Karpas-422 (cell line): Measurements from ENCODE around the gene ADCY4. TPM values are rescaled to one million over a fixed set of nuclear protein-coding genes. Genes with fewer than 3 reads are reported as not detected.
A peak's percentile ranks its signal among the peaks of the same experiment; 100 is the strongest.

Experiments
- DNase-seq: peaks from one replicate; pipeline ENCODE4 v3.0.0-alpha.2; 2015
- H2AFZ ChIP-seq: fragments of 200-600 bp; sonication (generic); 2 replicates; pipeline ENCODE4 v1.6.1; 2014; ENCODE audit warnings: antibody characterized with exemption, low read length, mixed read lengths
- H3K27ac ChIP-seq: fragments of 200-600 bp; sonication (generic); 2 replicates; pipeline ENCODE4 v1.5.1; 2014; ENCODE audit warnings: mild to moderate bottlenecking, low read length, moderate library complexity
- H3K27me3 ChIP-seq: fragments of 200-600 bp; sonication (generic); 2 replicates; pipeline ENCODE4 v1.6.1; 2014; ENCODE audit warnings: low read length, mixed read lengths
- H3K36me3 ChIP-seq: fragments of 200-600 bp; sonication (generic); 2 replicates; pipeline ENCODE4 v1.6.1; 2014; ENCODE audit warnings: low read length, mixed read lengths; ENCODE audit not compliant: insufficient read depth
- H3K4me1 ChIP-seq: fragments of 200-600 bp; sonication (generic); 2 replicates; pipeline ENCODE4 v1.6.1; 2014; ENCODE audit warnings: mild to moderate bottlenecking, low read length, mixed read lengths
- H3K4me2 ChIP-seq: fragments of 200-600 bp; sonication (generic); 2 replicates; pipeline ENCODE4 v1.6.1; 2014; ENCODE audit warnings: low read length, low read depth, mild to moderate bottlenecking; ENCODE audit not compliant: poor library complexity, severe bottlenecking
- H3K4me3 ChIP-seq: fragments of 200-600 bp; sonication (generic); 2 replicates; pipeline ENCODE4 v1.5.1; 2014; ENCODE audit warnings: mild to moderate bottlenecking, antibody characterized with exemption, low read length, mixed read lengths
- H3K79me2 ChIP-seq: fragments of 200-600 bp; sonication (generic); 2 replicates; pipeline ENCODE4 v1.6.1; 2014; ENCODE audit warnings: mild to moderate bottlenecking, low read length, mixed read lengths
- H3K9ac ChIP-seq: fragments of 200-600 bp; sonication (generic); 2 replicates; pipeline ENCODE4 v1.6.0; 2014; ENCODE audit warnings: low read length
- H3K9me2 ChIP-seq: fragments of 200-600 bp; sonication (generic), shearing (Covaris generic); replicated peaks from 2 replicates; pipeline ENCODE4 v1.6.0; 2014; ENCODE audit warnings: mild to moderate bottlenecking, low read length, moderate library complexity; ENCODE audit not compliant: insufficient read depth
- H3K9me3 ChIP-seq: fragments of 300-700, 200-600 bp; sonication (generic); 2 replicates; pipeline ENCODE4 v1.6.1; 2014; ENCODE audit warnings: low read length, mixed read lengths
- H4K20me1 ChIP-seq: fragments of 200-600 bp; sonication (generic); 2 replicates; pipeline ENCODE4 v1.6.1; 2014; ENCODE audit warnings: mild to moderate bottlenecking, antibody characterized with exemption, low read length, low read depth; ENCODE audit not compliant: insufficient read depth
- total RNA-seq: library from RNA; depleted of rRNA; stranded (reverse); fragments of >200 nt; shearing (Covaris generic); gene quantifications from 2 replicates; pipeline ENCODE4 v1.2.3, GENCODE V29; 2014; ENCODE audit warnings: low replicate concordance

Gene ADCY4
- total RNA-seq, 1 experiment from 2014 or later = 0.07 TPM

DNA sequence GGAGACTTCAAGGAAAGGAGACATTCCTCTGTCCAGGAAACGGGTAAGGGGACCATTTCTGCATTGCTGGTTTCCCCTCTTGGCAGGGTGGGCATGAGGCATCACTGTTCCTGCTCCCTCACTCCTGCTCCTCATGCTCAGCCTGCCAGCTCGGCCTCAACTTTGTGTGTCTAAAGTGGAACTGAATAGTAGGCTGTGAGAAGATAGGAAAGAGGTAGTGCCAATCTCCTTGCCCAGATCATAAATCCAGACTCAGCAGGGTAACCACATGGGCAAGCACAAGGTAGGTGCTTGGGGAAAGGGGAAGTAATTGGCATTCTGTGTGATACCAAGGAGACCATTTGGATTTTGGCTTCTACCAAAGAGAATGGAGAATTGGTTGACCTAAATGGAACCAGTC lies 21.0 kb downstream of the ADCY4 start:
- Histone ChIP-seq H2AFZ (no peak overlapping the region), H3K4me1 (peaks cover 29% of the 10 kb centered on the region), H4K20me1 (peaks cover 8% of the 10 kb centered on the region; the same call in 1 of the 2 replicates), H3K36me3 (peaks cover 10% of the 10 kb centered on the region; the same call in 1 of the 2 replicates), H3K27me3 (no peaks in the 10 kb centered on the region), H3K4me2 (no peak overlapping the region), H3K9me3 (no peaks in the 10 kb centered on the region), H3K9me2 (no peaks in the 10 kb centered on the region), H3K4me3 (no peak overlapping the region), H3K27ac (no peak overlapping the region), H3K79me2 (peaks cover 4% of the 10 kb centered on the region; the same call in 1 of the 2 replicates), H3K9ac (no peak overlapping the region)
- DNase-seq = no peak

DNA sequence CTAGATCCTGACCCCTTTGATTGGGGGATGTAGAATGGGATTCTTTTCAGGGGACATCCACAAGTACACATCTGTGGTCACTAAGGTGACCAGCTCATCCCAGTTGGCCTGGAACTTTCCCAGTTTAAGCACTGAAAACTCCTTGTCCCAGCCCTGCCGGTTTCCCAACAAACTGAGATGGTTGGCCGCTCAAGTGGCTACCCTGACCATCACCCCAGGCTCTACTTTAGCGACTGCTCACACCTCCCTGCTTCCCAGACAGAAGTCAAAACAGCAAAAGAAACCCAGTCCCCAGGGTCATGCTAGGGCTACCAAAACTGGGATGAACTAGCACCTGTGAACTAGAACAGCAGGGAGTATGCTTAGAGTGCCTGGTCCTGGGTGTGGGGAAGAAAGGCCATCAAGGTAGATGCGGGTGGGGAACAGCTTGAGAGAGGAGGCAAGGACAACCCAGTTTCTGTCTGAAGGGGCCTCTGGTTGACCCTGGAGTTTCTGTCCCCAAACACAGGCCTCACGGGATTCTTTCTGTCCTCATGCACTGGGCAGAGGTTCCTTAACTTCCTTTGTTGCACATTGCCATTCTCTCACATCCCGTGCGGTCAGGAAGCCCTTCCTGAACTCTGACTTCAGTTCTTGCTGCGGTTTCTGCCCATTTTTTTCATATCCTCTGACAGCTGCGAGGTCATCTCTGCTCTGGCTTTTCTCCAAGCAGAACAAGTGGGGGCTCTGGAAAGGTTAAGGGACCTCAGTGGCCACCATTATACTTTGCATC lies 21.9 kb downstream of the ADCY4 start:
- no peaks in the 10 kb centered on the region for H3K9me3 ChIP-seq
- no peak for DNase-seq
- H3K4me2 ChIP-seq = peak overlapping the region; percentile 67

DNA sequence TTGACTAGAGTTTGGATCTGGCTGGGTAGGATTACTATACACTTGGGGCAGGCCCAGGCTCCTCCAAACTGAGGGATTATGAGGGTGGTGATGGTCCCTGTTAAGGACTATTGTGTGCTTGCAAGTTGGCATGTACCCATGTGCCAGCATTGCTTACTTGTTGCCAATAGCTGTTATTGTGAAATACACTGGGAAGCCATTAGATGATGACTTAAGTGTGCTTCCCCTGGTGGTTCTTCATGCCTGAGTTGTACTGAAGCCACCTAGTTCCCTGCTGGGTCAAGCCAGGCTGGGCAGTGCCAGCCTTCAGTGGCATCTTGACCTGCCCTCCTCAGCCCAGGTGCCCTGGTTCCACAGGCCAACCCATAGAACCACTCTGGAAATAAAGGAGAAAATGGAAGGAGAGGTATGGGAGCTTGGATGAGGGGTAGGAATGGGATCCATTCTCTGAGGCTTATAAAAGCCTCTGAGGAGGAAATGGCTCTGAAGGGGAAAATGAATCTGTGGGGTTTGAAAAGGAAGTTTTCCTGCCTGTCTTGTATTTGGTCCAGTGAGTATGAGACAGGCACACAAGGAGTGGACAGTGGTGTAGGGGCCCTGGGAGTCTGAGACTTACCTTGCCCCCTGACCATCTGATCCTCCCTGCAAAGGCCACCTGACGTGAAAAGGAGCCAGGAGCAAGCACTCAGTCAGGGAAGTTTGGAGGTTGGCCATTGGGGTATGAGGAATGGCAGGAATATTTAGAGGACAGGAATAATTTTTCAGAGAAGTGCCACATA lies 22.8 kb downstream of the ADCY4 start:
- Histone ChIP-seq H3K79me2 (peaks cover 10% of the 10 kb centered on the region; the same call in 1 of the 2 replicates), H3K4me1 (peaks cover 29% of the 10 kb centered on the region), H3K27ac (peak overlapping the region; percentile 33; the same call in 1 of the 2 replicates), H3K4me3 (peak overlapping the region; percentile 64), H2AFZ (no peak overlapping the region), H3K9me3 (no peaks in the 10 kb centered on the region), H3K9ac (peak overlapping the region; percentile 74), H4K20me1 (no peaks in the 10 kb centered on the region; the same call in 1 of the 2 replicates), H3K27me3 (no peaks in the 10 kb centered on the region), H3K9me2 (no peaks in the 10 kb centered on the region), H3K4me2 (peak overlapping the region; percentile 67), H3K36me3 (peaks cover 17% of the 10 kb centered on the region; the same call in 1 of the 2 replicates)
- no peak for DNase-seq

More for the DNA sequence above, 21.9 kb downstream of the ADCY4 start:
- Histone ChIP-seq H3K4me1 (peaks cover 29% of the 10 kb centered on the region), H3K79me2 (peaks cover 10% of the 10 kb centered on the region; the same call in 1 of the 2 replicates), H3K4me3 (no peak overlapping the region; the same call in 1 of the 2 replicates), H2AFZ (no peak overlapping the region), H3K36me3 (peaks cover 17% of the 10 kb centered on the region; the same call in 1 of the 2 replicates), H3K9ac (peak overlapping the region; percentile 74; the same call in 1 of the 2 replicates), H3K27me3 (no peaks in the 10 kb centered on the region), H4K20me1 (peaks cover 8% of the 10 kb centered on the region; the same call in 1 of the 2 replicates), H3K27ac (no peak overlapping the region), H3K9me2 (no peaks in the 10 kb centered on the region)

DNA sequence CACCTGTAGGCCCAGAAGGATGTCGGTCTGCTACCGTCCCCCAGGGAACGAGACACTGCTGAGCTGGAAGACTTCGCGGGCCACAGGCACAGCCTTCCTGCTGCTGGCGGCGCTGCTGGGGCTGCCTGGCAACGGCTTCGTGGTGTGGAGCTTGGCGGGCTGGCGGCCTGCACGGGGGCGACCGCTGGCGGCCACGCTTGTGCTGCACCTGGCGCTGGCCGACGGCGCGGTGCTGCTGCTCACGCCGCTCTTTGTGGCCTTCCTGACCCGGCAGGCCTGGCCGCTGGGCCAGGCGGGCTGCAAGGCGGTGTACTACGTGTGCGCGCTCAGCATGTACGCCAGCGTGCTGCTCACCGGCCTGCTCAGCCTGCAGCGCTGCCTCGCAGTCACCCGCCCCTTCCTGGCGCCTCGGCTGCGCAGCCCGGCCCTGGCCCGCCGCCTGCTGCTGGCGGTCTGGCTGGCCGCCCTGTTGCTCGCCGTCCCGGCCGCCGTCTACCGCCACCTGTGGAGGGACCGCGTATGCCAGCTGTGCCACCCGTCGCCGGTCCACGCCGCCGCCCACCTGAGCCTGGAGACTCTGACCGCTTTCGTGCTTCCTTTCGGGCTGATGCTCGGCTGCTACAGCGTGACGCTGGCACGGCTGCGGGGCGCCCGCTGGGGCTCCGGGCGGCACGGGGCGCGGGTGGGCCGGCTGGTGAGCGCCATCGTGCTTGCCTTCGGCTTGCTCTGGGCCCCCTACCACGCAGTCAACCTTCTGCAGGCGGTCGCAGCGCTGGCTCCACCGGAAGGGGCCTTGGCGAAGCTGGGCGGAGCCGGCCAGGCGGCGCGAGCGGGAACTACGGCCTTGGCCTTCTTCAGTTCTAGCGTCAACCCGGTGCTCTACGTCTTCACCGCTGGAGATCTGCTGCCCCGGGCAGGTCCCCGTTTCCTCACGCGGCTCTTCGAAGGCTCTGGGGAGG lies 23.9 kb downstream of the ADCY4 start, which contains the start of gene LTB4R:
Gene LTB4R (plus strand): TSS at position 857 of the 959 bp plus-strand sequence. CDS start 4,150 bp downstream, outside the sequence.
- H2AFZ ChIP-seq = no peak within 1 kb of the TSS
- no peaks in the 10 kb centered on the region; the same call in 1 of the 2 replicates for H4K20me1 ChIP-seq
- H3K4me3 ChIP-seq = peak within 1 kb of the TSS; percentile 64
- H3K4me1 ChIP-seq = peaks cover 29% of the 10 kb centered on the region
- no peaks in the 10 kb centered on the region for H3K27me3 ChIP-seq
- H3K9me3 ChIP-seq = no peaks in the 10 kb centered on the region
- H3K27ac ChIP-seq = peak within 1 kb of the TSS; percentile 33
- H3K9ac ChIP-seq = peak within 1 kb of the TSS; percentile 74
- peak; percentile 83 for DNase-seq
- peaks cover 10% of the 10 kb centered on the region; the same call in 1 of the 2 replicates for H3K79me2 ChIP-seq
- no peaks in the 10 kb centered on the region for H3K9me2 ChIP-seq
- peaks cover 17% of the 10 kb centered on the region; the same call in 1 of the 2 replicates for H3K36me3 ChIP-seq
- peak within 1 kb of the TSS; percentile 67 for H3K4me2 ChIP-seq

DNA sequence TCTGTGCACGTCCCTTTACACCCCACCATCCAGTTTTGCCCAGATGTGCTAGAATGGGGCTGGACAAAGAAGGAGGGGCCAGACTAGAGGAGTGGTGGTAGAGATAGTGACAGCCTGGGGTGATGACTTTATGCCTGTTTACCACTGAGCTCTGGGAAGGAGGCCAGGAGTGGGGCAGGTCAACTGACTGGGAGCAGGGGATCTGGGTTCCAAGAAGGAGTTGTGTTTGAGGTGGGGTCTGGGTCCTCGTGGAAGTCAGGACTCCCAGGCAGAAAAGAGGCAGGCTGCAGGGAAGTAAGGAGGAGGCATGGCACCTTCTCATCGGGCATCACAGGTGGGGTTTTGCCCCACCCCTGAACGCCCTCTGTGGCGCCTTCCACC lies 24.6 kb downstream of the ADCY4 start:
- peak overlapping the region; percentile 74 for H3K9ac ChIP-seq
- H3K79me2 ChIP-seq = peaks cover 10% of the 10 kb centered on the region; the same call in 1 of the 2 replicates
- H3K27ac ChIP-seq = peak overlapping the region; percentile 33; the same call in 1 of the 2 replicates
- no peaks in the 10 kb centered on the region for H3K27me3 ChIP-seq
- peak overlapping the region; percentile 64 for H3K4me3 ChIP-seq
- peaks cover 20% of the 10 kb centered on the region; the same call in 1 of the 2 replicates for H3K36me3 ChIP-seq
- no peaks in the 10 kb centered on the region for H3K9me2 ChIP-seq
- peak overlapping the region; percentile 67 for H3K4me2 ChIP-seq
- H2AFZ ChIP-seq = no peak overlapping the region
- H4K20me1 ChIP-seq = no peaks in the 10 kb centered on the region; the same call in 1 of the 2 replicates
- peaks cover 29% of the 10 kb centered on the region for H3K4me1 ChIP-seq
- H3K9me3 ChIP-seq = no peaks in the 10 kb centered on the region
- DNase-seq = no peak

DNA sequence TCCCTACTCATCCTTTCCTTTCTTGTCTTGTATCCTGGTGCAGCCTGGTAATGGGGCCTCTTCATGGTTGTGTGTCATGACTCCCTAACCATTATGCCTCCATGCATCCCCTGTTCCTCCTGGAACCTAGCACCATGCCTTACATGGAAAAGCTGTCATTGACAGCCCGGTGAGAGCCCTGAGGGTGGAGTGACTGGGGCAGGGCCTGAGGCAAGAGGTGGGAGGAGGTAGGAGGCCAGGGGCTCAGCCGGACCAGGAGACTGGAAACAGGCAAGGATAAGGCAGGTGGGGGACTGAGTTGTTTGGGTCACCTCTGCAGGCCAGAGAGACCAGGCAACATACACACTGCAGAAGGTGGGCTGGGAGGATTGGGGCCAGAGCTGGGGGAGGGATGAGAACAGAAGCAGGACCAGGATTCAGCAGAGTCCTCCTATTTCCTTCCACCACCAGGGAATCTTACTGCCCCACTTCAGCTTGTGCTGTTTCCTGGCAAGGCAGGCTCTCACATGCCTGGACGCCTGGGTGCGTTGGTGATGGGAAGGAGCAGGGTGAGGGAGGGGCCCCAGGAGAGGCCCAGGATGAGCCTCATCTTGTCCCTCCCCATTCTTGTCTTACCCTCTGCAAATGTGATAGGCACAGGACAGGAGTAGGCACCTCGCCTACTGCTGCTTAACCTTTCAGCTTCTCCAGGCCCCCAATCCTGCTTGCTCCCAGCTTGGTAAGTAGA lies 25.2 kb downstream of the ADCY4 start, which contains the start of gene LTB4R2:
Gene LTB4R2 (plus strand): TSS at position 603 of the 727 bp plus-strand sequence. CDS start 525 bp downstream, outside the sequence.
- peaks cover 10% of the 10 kb centered on the region; the same call in 1 of the 2 replicates for H3K79me2 ChIP-seq
- H3K9me2 ChIP-seq = no peaks in the 10 kb centered on the region
- H3K36me3 ChIP-seq = peaks cover 20% of the 10 kb centered on the region; the same call in 1 of the 2 replicates
- H3K27ac ChIP-seq = peak within 1 kb of the TSS; percentile 33; the same call in 1 of the 2 replicates
- H2AFZ ChIP-seq = no peak within 1 kb of the TSS
- peak within 1 kb of the TSS; percentile 67 for H3K4me2 ChIP-seq
- no peaks in the 10 kb centered on the region for H3K9me3 ChIP-seq
- H4K20me1 ChIP-seq = no peaks in the 10 kb centered on the region; the same call in 1 of the 2 replicates
- no peak for DNase-seq
- peak within 1 kb of the TSS; percentile 74 for H3K9ac ChIP-seq
- H3K4me3 ChIP-seq = peak within 1 kb of the TSS; percentile 64
- peaks cover 29% of the 10 kb centered on the region for H3K4me1 ChIP-seq
- no peaks in the 10 kb centered on the region for H3K27me3 ChIP-seq
